Nephron (organoid): ENCODE results near the gene ARL4C.

Experiments used
- H3K27ac Mint-ChIP-seq, 3 experiments: 2 replicates each; pipeline ENCODE4 v1.8.0; 2020; ENCODE audit warnings: mixed read lengths in 3 of 3, mild to moderate bottlenecking in 2 of 3, moderate library complexity in 1 of 3
- H3K27me3 Mint-ChIP-seq: 2 replicates; pipeline ENCODE4 v1.8.0; 2021; ENCODE audit warnings: low read depth, mild to moderate bottlenecking, moderate library complexity, mixed read lengths
- H3K36me3 Mint-ChIP-seq: 2 replicates; pipeline ENCODE4 v1.8.0; 2020; ENCODE audit warnings: low read depth, mixed read lengths
- H3K4me1 Mint-ChIP-seq: 2 replicates; pipeline ENCODE4 v1.8.0; 2020; ENCODE audit warnings: mixed read lengths
- H3K4me3 Mint-ChIP-seq, 3 experiments: 2 replicates each; pipeline ENCODE4 v1.8.0; 2020; ENCODE audit warnings: mild to moderate bottlenecking in 3 of 3, mixed read lengths in 3 of 3, moderate library complexity in 2 of 3
- H3K9me3 Mint-ChIP-seq: 2 replicates; pipeline ENCODE4 v1.8.0; 2020; ENCODE audit warnings: mixed read lengths
- CTCF ChIP-seq, 3 experiments: fragments of 200-600 bp; sonication (generic); IDR thresholded peaks; one replicate each; pipeline ENCODE4 v1.5.0; 2021; ENCODE audit warnings: antibody characterized with exemption in 3 of 3; ENCODE audit not compliant: unreplicated experiment in 3 of 3

The ARL4C gene

GRCh38 chr2:234483568-234484251 lies 13.2 kb downstream of the ARL4C start:
- TF ChIP-seq CTCF (IDR thresholded peaks at IDR 0.05; ENCODE audit: unreplicated experiment in 3 of 3) = no peak

GRCh38 chr2:234481301-234481700 lies 15.6 kb downstream of the ARL4C start:
- no peak for TF ChIP-seq CTCF (IDR thresholded peaks at IDR 0.05; ENCODE audit: unreplicated experiment in 3 of 3)
- no peaks in the 10 kb centered on the region for H3K9me3 Mint-ChIP-seq
- no peaks in the 10 kb centered on the region for H3K36me3 Mint-ChIP-seq
- peaks cover 6% of the 10 kb centered on the region for H3K27me3 Mint-ChIP-seq
- H3K4me3 Mint-ChIP-seq = no peak overlapping the region
- H3K4me1 Mint-ChIP-seq = no peaks in the 10 kb centered on the region
- H3K27ac Mint-ChIP-seq = no peak overlapping the region

More at GRCh38 chr2:234483568-234484251, 13.2 kb downstream of the ARL4C start:
- Mint-ChIP-seq H3K27ac (no peak overlapping the region), H3K4me1 (no peaks in the 10 kb centered on the region), H3K27me3 (peaks cover 14% of the 10 kb centered on the region), H3K4me3 (no peak overlapping the region), H3K36me3 (peaks cover 5% of the 10 kb centered on the region), H3K9me3 (no peaks in the 10 kb centered on the region)

GRCh38 chr2:234480337-234480736 lies 16.5 kb downstream of the ARL4C start:
- peaks cover 3% of the 10 kb centered on the region for H3K27me3 Mint-ChIP-seq
- TF ChIP-seq CTCF (IDR thresholded peaks at IDR 0.05; ENCODE audit: unreplicated experiment in 3 of 3) = no peak
- H3K9me3 Mint-ChIP-seq = no peaks in the 10 kb centered on the region
- H3K36me3 Mint-ChIP-seq = no peaks in the 10 kb centered on the region
- no peak overlapping the region for H3K4me3 Mint-ChIP-seq
- H3K27ac Mint-ChIP-seq = no peak overlapping the region
- no peaks in the 10 kb centered on the region for H3K4me1 Mint-ChIP-seq

GRCh38 chr2:234479465-234479864 lies 17.4 kb downstream of the ARL4C start:
- Mint-ChIP-seq H3K4me1 (no peaks in the 10 kb centered on the region), H3K27ac (no peak overlapping the region), H3K9me3 (no peaks in the 10 kb centered on the region), H3K36me3 (no peaks in the 10 kb centered on the region), H3K27me3 (no peaks in the 10 kb centered on the region), H3K4me3 (no peak overlapping the region)
- no peak for TF ChIP-seq CTCF (IDR thresholded peaks at IDR 0.05; ENCODE audit: unreplicated experiment in 3 of 3)

- no peak for TF ChIP-seq CTCF (IDR thresholded peaks at IDR 0.05; ENCODE audit: unreplicated experiment in 3 of 3)
- Mint-ChIP-seq H3K4me1 (no peaks in the 10 kb centered on the region), H3K27ac (no peak overlapping the region), H3K4me3 (no peak overlapping the region), H3K36me3 (no peaks in the 10 kb centered on the region), H3K9me3 (peaks cover 5% of the 10 kb centered on the region), H3K27me3 (no peaks in the 10 kb centered on the region)
Measured at GRCh38 chr2:234478121-234478858, 18.6 kb downstream of the ARL4C start.
